Suppressor macrophage (primary cell): ENCODE measurements around the gene KDM8.

ENCODE experiments used
- DNase-seq, 4 experiments: peaks; one replicate each; pipeline ENCODE4 v3.0.0-alpha.2; 2020 to 2022

KDM8 gene

DNA sequence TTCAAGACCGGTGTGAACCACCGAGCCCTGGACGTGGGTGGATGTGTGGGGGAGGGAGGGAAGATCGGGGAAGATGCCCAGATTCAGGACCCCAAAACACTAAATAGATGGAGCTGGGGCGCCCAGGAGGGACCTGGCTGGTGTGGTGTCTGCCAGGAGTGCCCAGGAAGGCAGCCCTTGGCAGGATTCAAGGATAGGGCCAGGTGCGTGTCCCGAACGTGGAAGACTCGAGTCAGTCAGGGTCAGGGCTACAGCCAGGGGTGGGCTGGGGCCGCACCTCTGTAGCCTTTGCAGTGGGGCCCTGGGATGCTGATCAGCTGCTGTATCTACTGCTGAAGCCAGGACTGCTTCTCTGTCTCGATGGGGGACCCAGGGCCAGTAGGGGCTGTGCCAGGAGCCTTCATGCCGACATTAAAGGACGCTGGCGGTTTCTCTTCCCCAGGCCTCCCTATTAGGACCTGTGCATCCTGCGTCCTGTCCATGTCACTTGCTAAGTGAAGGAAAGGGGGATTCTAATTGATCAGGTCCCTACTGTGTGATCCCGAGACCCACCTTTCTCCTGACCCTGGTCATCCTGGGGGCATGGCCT lies 13.1 kb downstream of the KDM8 start:
- DNase-seq = no peak

DNA sequence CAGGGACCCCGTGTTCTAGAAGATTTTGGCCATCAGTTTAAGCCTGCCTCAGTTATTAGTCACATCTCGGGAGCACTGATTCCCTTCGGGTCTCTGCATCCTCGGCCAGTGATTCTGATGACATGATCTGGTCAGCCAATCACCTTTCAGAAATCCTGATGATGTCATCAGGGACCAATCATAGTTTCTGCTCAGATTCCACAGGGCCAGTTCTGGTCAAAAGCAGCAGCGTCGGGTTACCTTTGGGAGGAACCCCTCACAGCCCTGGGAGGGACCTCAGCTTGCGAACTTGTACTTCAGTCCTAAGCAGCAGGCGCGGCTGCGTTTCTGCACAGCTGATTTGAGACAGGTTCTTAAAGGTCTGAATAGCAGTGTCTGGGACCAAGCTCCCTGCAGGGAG lies 13.9 kb downstream of the KDM8 start:
- no peak for DNase-seq

DNA sequence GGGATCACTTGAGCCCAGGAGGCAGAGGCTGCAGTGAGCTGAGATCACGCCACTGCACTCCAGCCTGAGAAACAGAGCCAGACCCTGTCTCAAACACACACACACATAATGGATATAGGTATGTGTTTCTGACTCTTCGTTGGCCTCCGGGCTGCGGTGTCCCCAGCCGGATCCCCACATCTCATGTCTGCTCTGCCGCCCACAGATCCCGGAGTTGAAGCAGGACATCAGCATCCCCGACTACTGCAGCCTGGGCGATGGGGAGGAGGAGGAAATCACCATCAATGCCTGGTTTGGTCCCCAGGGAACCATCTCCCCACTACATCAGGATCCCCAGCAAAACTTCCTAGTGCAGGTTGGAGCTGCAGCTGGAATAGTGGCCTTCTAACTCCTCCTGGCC lies 15.4 kb downstream of the KDM8 start:
- DNase-seq = no peak

DNA sequence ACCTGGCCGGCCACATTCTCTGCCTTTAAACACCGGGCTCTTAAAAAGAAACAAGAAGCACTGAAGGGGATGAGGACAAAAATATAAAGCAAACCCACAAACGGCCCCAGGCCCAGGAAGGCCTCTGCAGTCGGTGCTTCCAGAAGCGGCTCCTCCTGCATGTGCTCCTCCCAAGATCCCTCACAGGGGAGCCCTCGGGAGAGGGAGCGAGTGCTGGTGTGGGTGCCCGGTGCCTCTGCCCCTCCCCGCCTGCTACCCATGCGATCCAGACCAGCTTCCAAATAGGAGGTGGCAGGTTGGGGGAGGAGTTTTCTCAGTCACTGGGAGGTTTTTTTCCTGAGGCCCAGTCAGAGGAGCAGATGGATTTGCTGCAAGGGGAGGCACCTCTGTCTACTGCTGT lies 15.8 kb downstream of the KDM8 start:
- no peak for DNase-seq

DNA sequence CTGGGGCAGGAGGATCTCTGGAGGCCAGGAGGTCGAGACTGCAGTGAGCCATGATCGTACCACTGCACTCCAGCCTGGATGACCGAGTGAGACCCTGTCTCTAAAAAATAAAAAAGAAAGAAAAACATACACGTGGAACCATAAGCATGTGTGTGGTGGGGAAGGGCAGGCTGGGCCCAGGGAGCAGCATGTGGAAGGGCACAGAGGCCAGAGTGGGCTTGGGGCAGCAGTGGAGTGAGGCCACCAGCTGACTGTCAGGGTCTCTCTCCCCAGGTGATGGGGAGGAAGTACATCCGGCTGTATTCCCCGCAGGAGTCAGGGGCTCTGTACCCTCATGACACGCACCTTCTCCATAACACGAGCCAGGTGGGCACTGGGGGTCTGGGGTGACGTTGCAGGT lies 16.8 kb downstream of the KDM8 start:
- DNase-seq = no peak

DNA sequence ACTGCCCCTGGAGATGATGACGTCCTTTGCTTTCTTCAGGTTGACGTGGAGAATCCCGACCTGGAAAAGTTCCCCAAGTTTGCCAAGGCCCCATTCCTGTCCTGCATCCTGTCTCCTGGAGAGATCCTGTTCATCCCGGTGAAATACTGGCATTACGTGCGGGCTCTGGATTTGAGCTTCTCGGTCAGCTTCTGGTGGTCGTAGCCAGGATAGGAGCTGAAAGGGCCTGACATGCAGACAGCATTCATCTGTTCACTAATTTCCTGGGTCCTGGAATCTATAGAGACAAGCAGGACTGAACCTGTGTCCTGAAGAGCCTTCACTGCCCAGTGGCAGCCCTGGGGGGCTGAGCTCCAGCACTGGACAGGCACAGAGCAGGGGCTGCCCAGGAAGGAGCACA lies 17.2 kb downstream of the KDM8 start:
- no peak for DNase-seq

DNA sequence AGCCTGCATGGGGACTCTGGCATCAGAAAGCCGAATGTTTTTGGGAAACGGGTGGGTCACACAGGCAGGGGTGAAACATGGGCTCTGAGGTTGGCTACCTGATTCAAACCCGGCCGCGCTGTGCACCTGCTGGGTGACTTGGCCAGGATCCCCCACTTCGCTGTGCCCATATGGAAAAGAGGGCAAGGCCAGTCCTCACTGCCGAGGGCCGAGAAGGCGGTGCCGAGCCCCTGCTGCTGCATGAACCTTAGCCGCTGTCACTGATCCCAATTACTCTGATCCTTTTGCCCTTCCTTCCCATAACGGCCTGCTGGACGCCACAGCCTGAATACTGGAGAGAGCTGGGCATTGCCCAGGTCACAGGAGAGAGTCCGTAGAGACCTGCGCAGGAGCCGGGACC lies 17.7 kb downstream of the KDM8 start:
- DNase-seq = no peak

DNA sequence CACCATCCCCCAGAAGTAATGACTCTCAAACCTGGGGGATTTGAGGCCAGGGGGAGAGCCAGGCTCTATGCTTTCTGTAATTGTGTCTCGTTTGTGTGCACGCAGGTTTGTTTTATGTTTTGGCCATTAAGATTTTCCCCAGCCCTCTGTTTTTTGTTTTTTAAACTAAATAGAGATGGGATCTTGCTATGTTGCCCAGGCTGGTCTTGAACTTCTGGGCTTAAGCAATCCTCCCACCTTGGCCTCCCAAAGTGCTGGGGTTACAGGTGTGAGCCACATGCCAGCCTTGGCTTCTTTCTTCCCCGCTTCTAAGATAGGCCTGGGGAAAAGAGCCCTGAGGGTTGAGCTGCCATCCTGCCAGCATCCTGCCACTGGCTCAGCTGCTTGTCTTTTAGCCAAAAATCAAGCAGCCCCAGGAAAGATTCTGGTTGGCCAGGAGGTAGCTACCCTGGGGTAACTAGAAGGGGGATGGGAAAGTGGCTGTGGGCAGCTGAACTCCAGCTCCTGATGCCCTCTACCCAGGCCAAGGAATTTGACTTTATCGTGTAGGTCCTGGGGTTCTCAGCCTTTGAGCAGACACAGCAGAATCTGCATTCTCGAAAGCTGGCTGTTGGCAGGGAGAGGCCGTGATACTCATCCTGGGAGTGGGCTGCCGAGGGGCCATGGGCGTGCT lies 18.4 kb downstream of the KDM8 start:
- no peak for DNase-seq

DNA sequence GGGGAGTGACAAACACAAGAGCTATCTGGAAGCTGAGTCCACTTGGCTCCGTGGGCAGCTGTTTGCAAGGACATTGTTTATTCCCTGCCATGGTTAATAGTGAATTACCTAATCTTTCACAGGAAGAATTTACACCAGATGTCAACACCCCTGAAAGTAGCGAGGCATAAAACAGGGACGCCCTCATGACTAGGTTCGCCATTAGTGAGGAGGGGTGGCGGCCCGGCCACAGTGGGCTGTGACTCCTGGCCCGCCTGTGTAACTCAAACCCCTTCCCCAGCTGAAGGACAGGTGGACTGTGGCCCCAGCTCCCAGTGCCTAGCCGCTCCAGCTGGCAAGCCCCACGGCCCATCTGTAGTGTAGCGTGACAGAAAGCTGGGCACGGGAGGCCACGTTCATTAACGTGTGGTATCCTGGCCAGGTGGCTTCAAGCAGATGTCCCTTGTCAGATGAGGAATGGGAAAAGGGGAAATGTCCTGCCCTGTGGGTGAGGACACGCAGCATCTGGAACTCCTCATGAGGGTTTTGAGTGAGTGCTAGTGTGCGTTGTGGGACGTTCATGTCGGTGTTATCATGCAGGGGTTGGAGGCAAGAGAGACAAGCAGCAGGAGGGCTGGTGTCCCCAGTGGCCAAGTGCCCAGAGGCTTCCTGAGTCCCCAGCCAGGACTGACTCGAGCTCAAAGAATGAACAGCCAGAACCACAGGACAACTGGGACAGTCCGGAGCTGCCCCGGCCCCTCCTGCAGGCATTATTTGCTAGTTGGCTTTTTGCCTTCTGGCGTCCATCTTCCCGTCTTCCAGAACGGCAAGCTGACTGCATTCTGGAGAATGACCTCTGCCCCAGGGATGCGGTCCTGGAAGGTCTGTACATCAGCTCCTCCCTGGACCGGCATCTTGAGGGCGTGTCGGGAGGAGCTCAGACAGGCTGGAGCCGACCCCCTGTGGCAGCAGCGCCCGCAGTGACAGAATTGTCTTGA lies 19.2 kb downstream of the KDM8 start:
- DNase-seq = no peak

DNA sequence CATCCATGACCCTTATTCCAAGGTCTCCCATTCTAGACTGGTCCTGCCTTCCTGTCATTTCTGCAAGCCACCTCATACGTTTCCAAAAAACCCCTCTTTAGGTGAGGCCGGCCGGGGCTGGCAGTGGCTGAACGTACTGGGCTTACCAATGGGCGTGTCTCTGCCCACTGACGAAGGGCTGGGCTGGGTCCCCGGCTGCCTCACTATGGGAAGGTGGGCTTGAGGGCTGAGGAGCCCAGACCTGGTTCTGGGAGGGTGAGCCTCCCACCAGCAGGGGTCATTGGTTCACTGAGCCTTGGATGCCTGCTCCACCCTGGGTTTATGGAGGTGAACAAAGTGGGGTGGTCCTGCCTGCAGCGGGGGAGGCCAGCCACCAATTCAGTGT lies 19.9 kb downstream of the KDM8 start:
- DNase-seq = no peak

DNA sequence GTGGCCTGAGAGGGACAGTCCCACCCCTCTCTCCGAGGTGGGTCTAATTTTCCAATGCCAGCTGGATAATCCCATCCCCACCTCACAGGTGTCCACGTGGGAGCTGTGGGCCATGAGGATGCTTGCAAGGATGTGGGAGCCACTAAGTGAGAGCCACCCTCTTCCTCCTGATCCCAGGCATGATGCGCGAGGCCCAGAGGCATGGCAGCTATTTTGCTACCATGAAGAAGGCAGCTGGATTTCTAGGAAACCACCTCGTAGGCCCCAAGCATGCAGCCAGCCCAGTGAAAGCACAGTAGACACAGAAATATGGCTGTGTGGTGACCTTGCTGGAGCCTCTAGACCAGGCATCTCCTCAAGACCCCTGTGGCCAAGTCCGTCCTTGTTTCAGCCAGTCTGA lies 20.4 kb downstream of the KDM8 start:
- DNase-seq = no peak

DNA sequence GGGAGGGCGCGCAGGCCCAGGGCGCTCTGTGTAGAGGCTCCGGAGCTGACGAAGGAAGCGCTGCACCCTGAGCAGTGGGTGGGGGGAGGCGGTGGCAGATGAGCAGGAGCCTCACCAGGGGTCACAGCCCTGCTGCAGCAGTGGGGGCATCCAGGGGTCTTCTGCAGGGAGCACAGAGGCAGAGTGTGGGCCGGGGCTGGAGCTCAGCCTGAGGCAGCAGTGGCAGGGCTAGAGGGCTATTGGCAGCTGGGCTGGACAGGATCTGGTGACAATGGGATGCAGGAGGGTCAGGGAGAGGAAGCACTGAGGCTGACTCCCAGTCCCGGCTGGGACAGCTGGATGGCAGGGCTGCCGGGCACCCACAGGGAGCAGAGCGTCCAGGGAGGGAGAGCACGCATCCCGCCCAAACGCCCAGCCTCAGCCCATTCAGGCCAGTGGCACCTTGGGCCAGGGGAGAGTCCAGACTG lies 21.0 kb downstream of the KDM8 start:
- no peak for DNase-seq

DNA sequence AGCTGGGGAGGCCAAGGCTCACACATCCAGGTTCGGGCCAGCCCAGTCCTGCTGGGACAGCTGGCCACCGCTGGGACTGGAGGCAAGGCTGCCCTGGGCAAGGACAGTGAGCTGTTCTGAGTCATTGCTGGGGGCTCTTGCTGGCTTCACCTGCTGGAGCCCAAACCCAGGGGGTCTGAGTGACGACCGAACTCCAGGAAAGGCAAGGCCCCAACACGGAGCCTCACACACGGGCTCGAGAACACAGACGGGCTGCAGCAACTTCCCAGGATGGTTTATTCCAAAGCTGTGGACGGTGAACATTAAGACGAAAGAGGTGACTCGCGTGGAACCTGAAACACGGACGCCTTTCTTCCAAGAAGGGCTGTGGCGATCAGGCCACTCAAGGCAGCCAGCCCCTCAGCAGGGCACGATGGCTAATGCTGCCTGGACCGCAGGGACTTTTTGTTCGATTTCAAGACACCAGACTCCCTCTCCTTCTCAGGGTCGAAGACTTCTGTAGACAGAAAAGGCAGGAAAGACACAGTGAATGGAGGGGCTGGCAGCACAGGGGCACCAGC lies 21.5 kb downstream of the KDM8 start:
- DNase-seq = no peak

DNA sequence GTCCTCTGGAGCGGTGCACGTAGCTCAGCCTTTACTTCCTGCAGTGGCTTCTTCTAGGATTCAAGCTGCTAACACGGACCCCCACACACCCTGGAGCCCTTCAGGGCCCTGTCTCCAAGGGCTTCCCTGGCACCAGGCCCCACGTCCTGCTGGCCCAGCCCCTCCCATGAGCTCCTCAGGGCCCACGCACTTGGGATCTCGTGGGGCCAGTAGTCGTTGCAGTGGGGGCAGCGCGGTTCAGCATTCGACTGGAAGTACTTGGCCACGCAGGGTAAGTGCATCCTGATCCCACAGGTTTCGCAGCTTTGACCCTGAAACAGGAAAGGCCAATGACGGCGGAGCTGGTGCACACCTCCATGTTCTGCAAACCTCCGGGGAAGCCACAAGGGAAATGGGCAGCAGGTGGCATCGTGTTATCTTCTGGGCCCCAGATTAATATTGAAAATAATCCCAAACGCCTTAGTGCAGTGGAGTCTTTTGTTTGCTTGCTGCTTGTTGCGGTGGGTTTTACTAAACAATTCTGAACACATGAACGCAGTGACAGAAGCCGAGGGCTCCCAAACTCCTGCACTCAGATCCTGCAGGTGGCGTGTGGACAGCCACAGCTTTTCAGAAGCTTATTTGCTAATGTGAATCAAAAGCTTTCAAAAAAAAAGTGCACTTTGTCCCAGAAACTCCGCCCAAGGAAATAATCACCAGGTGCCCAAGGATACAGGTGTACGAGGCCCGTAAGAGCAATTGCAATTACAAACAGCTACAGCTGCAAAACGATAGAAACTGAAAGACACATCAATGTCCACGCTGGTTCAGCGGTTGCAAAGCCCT lies 22.4 kb downstream of the KDM8 start:
- DNase-seq = no peak

DNA sequence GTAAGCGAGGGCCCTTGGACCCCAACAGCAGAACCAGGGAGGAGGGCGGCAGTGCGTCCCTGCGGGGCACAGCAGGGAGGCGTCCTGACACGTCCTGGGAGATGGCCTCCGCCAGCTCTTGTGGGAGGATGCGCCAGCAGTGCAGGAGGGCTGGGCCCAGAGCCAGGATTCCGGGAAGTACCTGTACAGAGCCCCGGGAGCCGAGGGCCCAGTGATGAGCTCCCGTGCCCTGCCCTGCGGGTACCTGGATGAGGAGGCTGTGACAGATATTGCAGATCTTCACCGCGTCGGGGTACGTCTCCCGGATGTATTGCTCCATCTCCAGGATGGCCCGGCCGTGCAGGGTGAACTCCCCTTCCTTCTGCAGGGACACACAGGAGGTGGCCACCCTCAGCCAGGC lies 23.1 kb downstream of the KDM8 start:
- no peak for DNase-seq

DNA sequence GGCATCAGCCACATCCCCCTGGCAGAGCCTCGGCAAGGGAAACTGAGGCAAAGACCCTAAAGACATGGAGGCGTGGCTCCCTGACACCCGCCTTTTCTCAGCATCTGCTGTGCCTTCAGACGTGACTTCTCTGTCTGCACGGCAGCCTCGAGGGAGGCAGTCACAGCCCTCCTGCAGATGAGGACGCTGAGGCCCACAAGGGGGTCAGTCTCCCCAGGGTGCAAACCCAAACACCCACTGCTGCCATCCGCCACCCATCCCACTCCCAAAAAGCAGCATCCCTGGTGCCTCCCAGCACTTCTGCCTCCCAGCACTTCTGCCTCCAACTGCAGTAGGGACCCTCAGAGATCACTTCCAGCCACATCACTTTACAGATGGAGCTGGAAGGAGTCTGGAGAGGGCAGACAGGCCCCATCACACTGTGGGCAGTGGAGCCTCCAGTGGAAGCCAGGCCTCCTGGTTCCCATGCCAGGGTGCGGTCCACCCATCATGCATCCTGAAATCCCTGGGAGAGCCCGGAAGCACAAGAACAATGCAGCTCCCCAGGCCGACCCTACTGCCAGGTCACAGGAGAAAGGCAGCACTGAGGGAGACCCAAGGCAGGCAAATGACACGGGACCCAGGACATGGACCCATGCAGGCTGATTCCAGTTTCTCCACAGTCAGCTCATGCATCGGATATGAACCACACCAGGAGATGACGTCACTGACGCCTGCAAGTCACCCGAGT lies 23.8 kb downstream of the KDM8 start:
- DNase-seq = no peak

DNA sequence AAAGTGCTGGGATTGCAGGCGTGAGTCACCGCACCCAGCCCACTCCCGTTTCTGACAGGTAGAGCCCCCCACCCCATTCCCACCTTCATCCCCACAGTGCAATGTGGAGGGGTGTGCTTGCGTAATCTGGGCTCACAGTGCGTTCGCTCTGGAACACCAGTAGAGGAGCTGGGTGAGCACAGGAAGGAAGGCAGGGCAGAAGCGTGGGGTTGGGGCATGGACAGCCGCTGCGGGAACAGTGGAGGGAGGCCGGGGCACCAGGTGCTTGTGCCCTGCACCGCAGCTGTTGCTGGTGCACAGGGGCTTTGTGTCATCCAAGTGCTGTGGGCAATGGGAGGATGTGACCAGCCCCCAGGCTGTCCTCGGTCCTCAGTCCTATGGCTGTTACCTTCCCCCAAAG lies 24.7 kb downstream of the KDM8 start:
- DNase-seq = no peak

DNA sequence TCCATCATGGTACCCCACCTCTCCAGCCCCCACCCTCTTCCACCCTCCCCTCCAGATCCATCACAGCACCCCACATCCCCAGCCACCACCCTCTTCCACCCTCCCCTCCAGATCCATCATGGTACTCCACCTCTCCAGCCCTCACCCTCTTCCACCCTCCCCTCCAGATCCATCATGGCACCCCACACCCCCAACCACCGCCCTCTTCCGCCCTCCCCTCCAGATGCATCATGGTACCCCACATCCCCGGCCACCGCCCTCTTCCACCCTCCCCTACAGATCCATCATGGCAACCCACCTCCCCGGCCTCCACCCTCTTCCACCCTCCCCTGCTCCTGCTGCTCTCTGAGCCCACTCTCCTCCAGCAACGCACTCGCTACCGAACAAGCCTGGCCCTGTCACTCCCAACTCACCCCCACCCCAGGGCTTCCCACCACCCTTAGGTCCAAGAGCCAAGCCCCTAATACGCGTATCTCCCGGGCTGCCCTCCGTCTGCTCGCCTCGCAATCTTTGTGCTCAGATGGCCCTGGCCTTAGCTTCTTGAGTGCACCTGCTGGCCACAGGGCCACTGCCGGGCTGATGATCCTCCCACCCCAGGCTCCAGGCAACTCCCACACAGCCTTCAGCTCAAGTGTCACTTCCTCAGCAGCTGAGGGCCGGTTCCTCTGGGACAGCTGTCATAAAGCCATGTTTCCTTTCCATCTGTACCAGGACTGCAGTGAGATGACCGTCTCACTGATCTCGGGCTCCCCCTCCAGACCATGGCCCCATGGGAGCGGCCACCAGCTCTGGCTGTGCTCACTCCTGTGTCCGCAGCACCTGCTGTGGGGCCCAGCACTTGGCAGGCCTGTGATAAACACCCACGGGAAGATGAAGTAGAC lies 25.5 kb downstream of the KDM8 start:
- DNase-seq = peak; percentile 64 to 86 (median 84)

DNA sequence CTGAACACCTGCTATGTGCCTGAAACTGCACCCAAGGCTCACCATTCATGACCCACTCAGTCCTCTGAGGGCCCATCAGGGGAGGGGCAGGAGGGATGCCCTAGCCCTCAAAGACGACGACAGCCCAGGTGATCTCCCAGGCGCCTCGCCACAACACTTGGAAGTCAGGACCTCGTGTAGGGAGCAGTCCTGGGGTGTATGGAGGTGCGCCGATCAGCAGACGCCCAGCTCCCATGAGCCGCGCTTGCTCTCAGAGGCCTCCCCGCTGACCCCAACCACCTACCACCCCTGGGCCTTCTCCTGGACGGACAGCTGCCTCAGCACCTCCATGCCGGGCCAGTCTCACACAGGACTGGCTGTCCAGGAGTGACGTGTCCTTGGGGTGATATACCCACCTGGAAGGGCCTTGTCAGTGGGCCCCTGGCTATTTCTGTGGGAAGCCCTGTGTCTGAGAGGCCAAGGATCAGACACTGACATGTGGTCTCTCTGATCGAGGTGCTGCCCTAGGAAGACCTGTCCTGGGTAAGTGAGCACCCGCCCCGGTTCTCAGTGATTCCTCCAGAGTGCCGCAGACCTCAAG lies 26.7 kb downstream of the KDM8 start:
- no peak for DNase-seq

DNA sequence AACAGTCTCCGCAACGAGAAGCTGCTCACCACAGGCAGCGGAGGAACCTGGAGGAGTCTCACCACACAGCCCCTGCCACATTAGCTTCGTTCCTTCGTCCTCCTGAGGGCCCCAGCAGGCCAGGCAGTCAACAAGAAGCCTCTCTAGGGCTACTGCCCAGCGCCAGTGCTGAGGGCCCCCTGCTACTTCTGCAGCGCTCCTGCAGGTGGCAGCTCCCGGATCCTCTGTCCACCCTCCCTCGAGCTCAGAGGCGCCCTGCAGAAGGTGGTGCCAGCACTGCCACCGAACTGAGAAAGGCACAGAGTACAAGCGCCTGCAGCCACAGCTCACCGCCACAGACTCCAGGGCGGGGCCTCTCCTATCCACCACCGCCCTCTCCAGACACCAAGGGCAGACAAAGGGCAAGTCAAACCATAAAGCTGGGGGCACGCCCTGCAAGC lies 27.3 kb downstream of the KDM8 start:
- DNase-seq = no peak
